GM23338 (cell line): ENCODE data around the gene CCND1.

Experiments used
- CREB1 ChIP-seq: fragments of 250-450 bp; sonication (Bioruptor Pico); IDR thresholded peaks from 2 replicates; pipeline ENCODE4 v1.5.0; 2020; ENCODE audit warnings: low read depth, mild to moderate bottlenecking, moderate library complexity
- CTCF ChIP-seq, 2 experiments: fragments of 200-600 bp in 1 of 2; sonication (generic) in 1 of 2; conservative IDR thresholded peaks; 2 replicates each; pipeline versions ENCODE4 v1.5.1 to v1.6.1; 2016 to 2017; ENCODE audit warnings: antibody characterized with exemption in 2 of 2, low read depth in 2 of 2, mild to moderate bottlenecking in 2 of 2, moderate library complexity in 1 of 2
- EZH2 ChIP-seq: fragments of 200-600 bp; sonication (generic); IDR thresholded peaks from one replicate; pipeline ENCODE4 v1.8.0; 2017; ENCODE audit warnings: antibody characterized with exemption, mild to moderate bottlenecking, low read depth; ENCODE audit not compliant: unreplicated experiment
- EZH2phosphoT487 ChIP-seq: fragments of 200-600 bp; sonication (generic); IDR thresholded peaks from one replicate; pipeline ENCODE4 v1.8.1; 2018; ENCODE audit warnings: antibody characterized with exemption; ENCODE audit not compliant: unreplicated experiment
- JUNB ChIP-seq: IDR thresholded peaks from one replicate; pipeline ENCODE4 v1.6.1; 2016; ENCODE audit warnings: antibody characterized with exemption; ENCODE audit not compliant: unreplicated experiment
- NANOG ChIP-seq: IDR thresholded peaks from 2 replicates; pipeline ENCODE4 v1.6.1; 2016; ENCODE audit warnings: antibody characterized with exemption, borderline replicate concordance
- POLR2AphosphoS5 ChIP-seq: IDR thresholded peaks from 2 replicates; pipeline ENCODE4 v1.6.1; 2016; ENCODE audit warnings: antibody characterized with exemption, low read depth
- REST ChIP-seq: IDR thresholded peaks from one replicate; pipeline ENCODE4 v1.6.1; 2018; ENCODE audit warnings: antibody characterized with exemption; ENCODE audit not compliant: unreplicated experiment

- TF ChIP-seq CTCF (conservative IDR thresholded peaks at IDR 0.05; ENCODE audit: low read depth in 2 of 2) = no peak
- no peak for TF ChIP-seq EZH2
- TF ChIP-seq REST = no peak
- TF ChIP-seq CREB1 (CRISPR knock-in tag) = no peak
- no peak for TF ChIP-seq NANOG
- TF ChIP-seq JUNB = no peak
- TF ChIP-seq POLR2AphosphoS5 = no peak
- no peak for TF ChIP-seq EZH2phosphoT487
These were observed 26.9 kb upstream of the CCND1 start for GRCh38 chr11:69614085-69614484.
